Thoracic aorta (tissue), 2 donors: ENCODE results near the gene TJP1. TPM values are rescaled to one million over a fixed set of nuclear protein-coding genes. Genes with fewer than 3 reads are reported as not detected.
"Not testable (repeated sequence)": the region's sequence is repeated elsewhere in the genome, so short reads cannot be mapped to it uniquely, and the experiment has no call there.

Experiments used
- ATAC-seq: fragments of 150-250 bp; one replicate; pipeline ENCODE4 v1.8.0; 2017; ENCODE audit warnings: low read depth; ENCODE audit not compliant: insufficient number of reproducible peaks, low FRiP score
- DNase-seq: peaks from one replicate; pipeline ENCODE4 v3.0.0-alpha.2; 2020; ENCODE audit warnings: low spot score
- H3K27ac ChIP-seq, 2 donors: fragments of 200-600 bp; sonication (generic); 1 replicate in 1 of 2; 2 replicates in 1 of 2; pipeline ENCODE4 v1.5.1; 2016; ENCODE audit warnings: mild to moderate bottlenecking in 2 of 2, moderate library complexity in 2 of 2
- H3K27me3 ChIP-seq: fragments of 200-600 bp; sonication (generic); replicated peaks from 2 replicates; pipeline ENCODE4 v1.6.0; 2016; ENCODE audit warnings: mild to moderate bottlenecking; ENCODE audit not compliant: insufficient read depth
- H3K36me3 ChIP-seq: fragments of 200-600 bp; sonication (generic); one replicate; pipeline ENCODE4 v1.5.1; 2016
- H3K4me1 ChIP-seq, 2 donors: fragments of 200-600 bp; sonication (generic); 1 replicate in 1 of 2; 2 replicates in 1 of 2; pipeline versions ENCODE4 v1.5.1 to v1.6.0; 2016; ENCODE audit warnings: low read depth in 2 of 2, mild to moderate bottlenecking in 1 of 2; ENCODE audit not compliant: control insufficient read depth in 1 of 2
- H3K4me3 ChIP-seq: fragments of 200-600 bp; sonication (generic); 2 replicates; pipeline ENCODE4 v1.5.1; 2016; ENCODE audit warnings: mild to moderate bottlenecking
- H3K9me3 ChIP-seq: fragments of 200-600 bp; sonication (generic); 2 replicates; pipeline ENCODE4 v1.5.1; 2016
- CTCF ChIP-seq: fragments of 200-600 bp; sonication (generic); IDR thresholded peaks from one replicate; pipeline ENCODE4 v1.5.1; 2019; ENCODE audit warnings: antibody characterized with exemption
- total RNA-seq, 2 donors: library from RNA; depleted of rRNA; stranded (reverse); fragments of >200 nt; gene quantifications; one replicate each; pipeline versions ENCODE4 v1.1.0 to v1.2.3, GENCODE V29; 2016

The TJP1 gene
- total RNA-seq, 2 donors from 2014 or later: 78.4 to 146 TPM

- no peaks in the 10 kb centered on the region for H3K27me3 ChIP-seq
- H3K36me3 ChIP-seq: no peaks in the 10 kb centered on the region
- peaks cover 0 to 33% of the 10 kb centered on the region in 2 donors for H3K4me1 ChIP-seq
- ATAC-seq (no peak), DNase-seq (no peak)
- no peaks in the 10 kb centered on the region for H3K9me3 ChIP-seq
- H3K4me3 ChIP-seq: no peak overlapping the region
- no peak overlapping the region for H3K27ac ChIP-seq
- no peak for TF ChIP-seq CTCF
These were observed 152.4 kb downstream of the TJP1 start for GRCh38 chr15:29669823-29670222.

GRCh38 chr15:29668120-29668602 lies 154.1 kb downstream of the TJP1 start:
- Histone ChIP-seq H3K27me3 (no peaks in the 10 kb centered on the region), H3K9me3 (no peaks in the 10 kb centered on the region), H3K36me3 (no peaks in the 10 kb centered on the region), H3K27ac (no peak overlapping the region), H3K4me1 (peaks cover 0 to 28% of the 10 kb centered on the region in 2 donors), H3K4me3 (no peak overlapping the region)
- DNase-seq (no peak), ATAC-seq (peak; percentile 65)
- TF ChIP-seq CTCF: peak; percentile 47

GRCh38 chr15:29666241-29666640 lies 156.0 kb downstream of the TJP1 start:
- peaks cover 0 to 20% of the 10 kb centered on the region in 2 donors for H3K4me1 ChIP-seq
- no peak for TF ChIP-seq CTCF
- ATAC-seq (no peak), DNase-seq (no peak)
- H3K9me3 ChIP-seq: no peaks in the 10 kb centered on the region
- H3K4me3 ChIP-seq: no peak overlapping the region
- H3K27ac ChIP-seq: no peak overlapping the region
- H3K36me3 ChIP-seq: no peaks in the 10 kb centered on the region
- no peaks in the 10 kb centered on the region for H3K27me3 ChIP-seq

- ATAC-seq (no peak), DNase-seq (no peak)
- Histone ChIP-seq H3K4me3 (peak overlapping the region; percentile 19), H3K9me3 (no peaks in the 10 kb centered on the region), H3K27ac (no peak overlapping the region), H3K27me3 (no peaks in the 10 kb centered on the region), H3K4me1 (peaks cover 0 to 13% of the 10 kb centered on the region in 2 donors), H3K36me3 (no peaks in the 10 kb centered on the region)
- no peak for TF ChIP-seq CTCF
These were observed 156.7 kb downstream of the TJP1 start for GRCh38 chr15:29665444-29666003.

- no peaks in the 10 kb centered on the region for H3K36me3 ChIP-seq
- no peak overlapping the region for H3K27ac ChIP-seq
- no peaks in the 10 kb centered on the region for H3K27me3 ChIP-seq
- ATAC-seq: no peak
- no peak for TF ChIP-seq CTCF
- H3K4me3 ChIP-seq: no peak overlapping the region
- peaks cover 0 to 11% of the 10 kb centered on the region in 2 donors for H3K4me1 ChIP-seq
- DNase-seq: no peak
- H3K9me3 ChIP-seq: no peaks in the 10 kb centered on the region
These were observed 157.9 kb downstream of the TJP1 start for GRCh38 chr15:29664406-29664805.

- ATAC-seq, H3K27ac ChIP-seq, H3K4me3 ChIP-seq, DNase-seq, H3K4me1 ChIP-seq, H3K27me3 ChIP-seq, H3K36me3 ChIP-seq, H3K9me3 ChIP-seq: not testable (repeated sequence)
These were observed 164.8 kb downstream of the TJP1 start for GRCh38 chr15:29657476-29657817.
